Natural killer cell treated with Interleukin-12 subunit alpha and Interleukin-12 subunit beta and Interleukin-15 and Interleukin-18, amount 100 ng/mL, for 72 hours (primary cell): ENCODE data around the gene ETV4. TPM values are rescaled to one million over a fixed set of nuclear protein-coding genes. Genes with fewer than 3 reads are reported as not detected.
A peak's percentile ranks its signal among the peaks of the same experiment; 100 is the strongest.

Experiments
- ATAC-seq, 2 donors: fragments of 150-1000 bp; cut with Tn5 transposase in 1 of 2; sonication (Bioruptor Pico), chemical (Tn5 transposase) in 1 of 2; 2 replicates each; pipeline ENCODE4 v1.10.0; 2021
- DNase-seq: peaks from one replicate; pipeline ENCODE4 v3.0.0; 2022; ENCODE audit warnings: low spot score
- H3K27ac Mint-ChIP-seq, 2 donors: 1 replicate in 1 of 2; 2 replicates in 1 of 2; pipeline ENCODE4 v1.8.0; 2022; ENCODE audit warnings: mixed read lengths in 2 of 2, mild to moderate bottlenecking in 1 of 2, moderate library complexity in 1 of 2
- H3K27me3 Mint-ChIP-seq, 2 donors: 1 replicate in 1 of 2; 2 replicates in 1 of 2; pipeline ENCODE4 v1.8.0; 2022; ENCODE audit warnings: mixed read lengths in 2 of 2
- H3K36me3 Mint-ChIP-seq: one replicate; pipeline ENCODE4 v1.8.0; 2022; ENCODE audit warnings: mixed read lengths
- H3K4me1 Mint-ChIP-seq, 2 donors: 1 replicate in 1 of 2; 2 replicates in 1 of 2; pipeline ENCODE4 v1.8.0; 2022; ENCODE audit warnings: low read depth in 2 of 2, mixed read lengths in 2 of 2, mild to moderate bottlenecking in 1 of 2
- H3K4me3 Mint-ChIP-seq: one replicate; pipeline ENCODE4 v1.8.0; 2022; ENCODE audit warnings: mixed read lengths
- H3K9me3 Mint-ChIP-seq: 2 replicates; pipeline ENCODE4 v1.8.0; 2022; ENCODE audit warnings: mixed read lengths
- total RNA-seq, 2 donors: library from RNA; stranded (reverse); gene quantifications; one replicate each; pipeline ENCODE4 v1.2.3, GENCODE V29; 2022

The ETV4 gene
- total RNA-seq, 2 donors from 2014 or later: 1.4 to 2.1 TPM

GRCh38 chr17:43483674-43484551 is 62.2 kb downstream of the ETV4 start, which contains the start of gene DHX8:
TSS of gene DHX8 (plus strand) at chr17:43483975. CDS start at chr17:43484038, 63 bp downstream.
- H3K4me1 Mint-ChIP-seq: peaks cover 16 to 19% of the 10 kb centered on the region in 2 donors
- H3K27ac Mint-ChIP-seq: peak within 1 kb of the TSS; percentile 98 to 100
- no peaks in the 10 kb centered on the region for H3K27me3 Mint-ChIP-seq
- DNase-seq (peak; percentile 98), ATAC-seq (peak; percentile 99 to 100)
- H3K4me3 Mint-ChIP-seq: peak within 1 kb of the TSS; percentile 100
- H3K9me3 Mint-ChIP-seq: no peaks in the 10 kb centered on the region
- H3K36me3 Mint-ChIP-seq: peaks cover 5% of the 10 kb centered on the region

- ATAC-seq: no peak
- H3K27ac Mint-ChIP-seq: peak overlapping the region in 1 of 2 donors; percentile 100
- H3K4me3 Mint-ChIP-seq: no peak overlapping the region
- H3K9me3 Mint-ChIP-seq: no peaks in the 10 kb centered on the region
- peaks cover 16 to 19% of the 10 kb centered on the region in 2 donors for H3K4me1 Mint-ChIP-seq
- no peak for DNase-seq
- peaks cover 5% of the 10 kb centered on the region for H3K36me3 Mint-ChIP-seq
- no peaks in the 10 kb centered on the region for H3K27me3 Mint-ChIP-seq
Measured at GRCh38 chr17:43482103-43483012, 63.8 kb downstream of the ETV4 start.

GRCh38 chr17:43479948-43480347 is 66.2 kb downstream of the ETV4 start:
- ATAC-seq: no peak
- Mint-ChIP-seq H3K27ac (no peak overlapping the region), H3K27me3 (no peaks in the 10 kb centered on the region), H3K4me1 (peaks cover 11 to 12% of the 10 kb centered on the region in 2 donors), H3K4me3 (no peak overlapping the region), H3K36me3 (peaks cover 5% of the 10 kb centered on the region), H3K9me3 (no peaks in the 10 kb centered on the region)
- no peak for DNase-seq

Other genes starting within 250 kb of the ETV4 start
- gene ARL4D, start 147.3 kb downstream of the ETV4 start, total RNA-seq: 1 to 10 TPM; 1.5 to 1.7 TPM
- gene DHX8, start 62.4 kb downstream of the ETV4 start, total RNA-seq: 10 to 100 TPM; 51.8 to 54.2 TPM
- not detected for gene MEOX1, start 115.6 kb upstream of the ETV4 start, total RNA-seq
- gene SOST, start 212.5 kb upstream of the ETV4 start, total RNA-seq: not detected
- gene DUSP3, start 232.6 kb upstream of the ETV4 start, total RNA-seq: 10 to 100 TPM in 1 of 2 donors, 1 to 10 TPM in 1; 7.0 to 12.0 TPM
- not detected for gene CFAP97D1, start 234.1 kb upstream of the ETV4 start, total RNA-seq